WTC11 (cell line): ENCODE measurements around the gene ACTN1.

Source experiments
- PRDM15 ChIP-seq: sonication (generic); formaldehyde crosslinking; IDR thresholded peaks from 2 replicates; pipeline ENCODE4 v1.8.0; 2022; ENCODE audit warnings: missing genetic modification reagents
- ZNF425 ChIP-seq: fragments of 250-450 bp; sonication (Bioruptor Pico); conservative IDR thresholded peaks from 2 replicates; pipeline ENCODE4 v1.9.0; 2021; ENCODE audit warnings: mild to moderate bottlenecking

DNA sequence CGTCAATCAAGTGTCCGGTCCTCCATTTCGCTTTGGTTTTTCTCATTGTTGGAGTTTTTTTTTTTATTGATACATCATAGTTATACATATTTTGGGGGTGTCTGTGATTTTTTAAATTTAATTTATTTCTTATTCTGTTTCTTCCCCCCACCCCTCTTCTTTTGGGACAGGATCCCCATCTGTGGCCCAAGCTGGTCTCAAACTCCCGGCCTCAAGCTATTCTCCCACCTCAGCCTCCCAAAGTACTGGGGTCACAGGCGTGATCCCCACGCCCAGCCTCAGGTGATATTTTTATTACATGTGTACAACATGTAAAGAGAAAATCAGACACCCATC is 134.9 kb downstream of the ACTN1 start:
- no peak for TF ChIP-seq ZNF425
- no peak for TF ChIP-seq PRDM15 (CRISPR knock-in tag)
